CD14-positive monocyte (primary cell): ENCODE data around the gene ZNF91. TPM values are rescaled to one million over a fixed set of nuclear protein-coding genes. Genes with fewer than 3 reads are reported as not detected.

ENCODE experiments used
- DNase-seq, 3 donors: peaks; one replicate each; pipeline ENCODE4 v3.0.0-alpha.2; 2011 to 2022
- H2AFZ ChIP-seq: 2 replicates; pipeline ENCODE4 v1.6.0; 2012; ENCODE audit warnings: mild to moderate bottlenecking, low read depth, low read length, inconsistent platforms; ENCODE audit not compliant: insufficient read depth, poor library complexity, severe bottlenecking
- H3K27ac ChIP-seq, 2 donors: 1 replicate in 1 of 2; 2 replicates in 1 of 2; pipeline ENCODE4 v1.5.1; 2012 to 2013; ENCODE audit warnings: low read length in 2 of 2, control low read depth in 1 of 2, inconsistent platforms in 1 of 2, low read depth in 1 of 2, mild to moderate bottlenecking in 1 of 2
- H3K27me3 ChIP-seq, 2 donors: one replicate each; pipeline versions ENCODE4 v1.6.0 to v1.6.1; 2011 to 2013; ENCODE audit warnings: low read length in 2 of 2; ENCODE audit not compliant: control insufficient read depth in 2 of 2, insufficient read depth in 2 of 2
- H3K36me3 ChIP-seq, 2 donors: replicated peaks in 1 of 2; 1 replicate in 1 of 2; 2 replicates in 1 of 2; pipeline versions ENCODE4 v1.5.1 to v1.6.1; 2012 to 2013; ENCODE audit warnings: low read length in 2 of 2, control low read depth in 1 of 2, inconsistent platforms in 1 of 2, mild to moderate bottlenecking in 1 of 2; ENCODE audit not compliant: insufficient read depth in 2 of 2, control insufficient read depth in 1 of 2
- H3K4me1 ChIP-seq, 2 donors: 1 replicate in 1 of 2; 2 replicates in 1 of 2; pipeline versions ENCODE4 v1.5.1 to v1.6.1; 2012 to 2013; ENCODE audit warnings: low read length in 2 of 2, control low read depth in 1 of 2, inconsistent platforms in 1 of 2, mild to moderate bottlenecking in 1 of 2, moderate library complexity in 1 of 2; ENCODE audit not compliant: insufficient read depth in 2 of 2, control insufficient read depth in 1 of 2
- H3K4me2 ChIP-seq: replicated peaks from 2 replicates; pipeline ENCODE3; 2012; ENCODE audit warnings: low read length, moderate library complexity, mild to moderate bottlenecking; ENCODE audit not compliant: poor library complexity, severe bottlenecking; ENCODE audit errors: extremely low read depth
- H3K4me3 ChIP-seq, 3 experiments: fragments of 200-600 bp in 1 of 3; sonication (generic) in 1 of 3; replicated peaks in 1 of 3; 1 replicate in 2 of 3; 2 replicates in 1 of 3; pipeline ENCODE4 v1.5.1; 2011 to 2013; ENCODE audit warnings: low read length in 3 of 3, mild to moderate bottlenecking in 3 of 3, control low read depth in 2 of 3, low read depth in 2 of 3, inconsistent platforms in 1 of 3, moderate library complexity in 1 of 3
- H3K79me2 ChIP-seq: 2 replicates; pipeline ENCODE4 v1.6.0; 2012; ENCODE audit warnings: mild to moderate bottlenecking, control low read depth, inconsistent platforms, low read length, moderate library complexity; ENCODE audit not compliant: insufficient read depth
- H3K9ac ChIP-seq: 2 replicates; pipeline ENCODE4 v1.6.0; 2017; ENCODE audit warnings: low read length, mild to moderate bottlenecking; ENCODE audit not compliant: insufficient read depth, poor library complexity, severe bottlenecking
- H3K9me3 ChIP-seq, 2 donors: replicated peaks in 1 of 2; 1 replicate in 1 of 2; 2 replicates in 1 of 2; pipeline versions ENCODE4 v1.5.1 to v1.6.1; 2012 to 2013; ENCODE audit warnings: low read length in 2 of 2, control low read depth in 1 of 2; ENCODE audit not compliant: control insufficient read depth in 1 of 2, insufficient read depth in 1 of 2
- H4K20me1 ChIP-seq: 2 replicates; pipeline ENCODE4 v1.6.0; 2012; ENCODE audit warnings: mild to moderate bottlenecking, low read length, control low read depth, moderate library complexity; ENCODE audit not compliant: insufficient read depth
- H3K27ac Mint-ChIP-seq, 7 donors: one replicate each; pipeline ENCODE4 v1.8.0; 2020; ENCODE audit warnings: mild to moderate bottlenecking in 7 of 7, mixed read lengths in 7 of 7, moderate library complexity in 6 of 7, inconsistent platforms in 2 of 7
- H3K27me3 Mint-ChIP-seq, 3 donors: one replicate each; pipeline ENCODE4 v1.8.0; 2021 to 2022; ENCODE audit warnings: low read depth in 3 of 3, mild to moderate bottlenecking in 3 of 3, mixed read lengths in 3 of 3, moderate library complexity in 3 of 3, inconsistent platforms in 1 of 3
- H3K36me3 Mint-ChIP-seq, 2 donors: one replicate each; pipeline ENCODE4 v1.8.0; 2020; ENCODE audit warnings: mixed read lengths in 2 of 2, inconsistent platforms in 1 of 2, mild to moderate bottlenecking in 1 of 2
- H3K4me1 Mint-ChIP-seq: one replicate; pipeline ENCODE4 v1.8.0; 2020; ENCODE audit warnings: mild to moderate bottlenecking, mixed read lengths
- H3K4me3 Mint-ChIP-seq, 2 donors: one replicate each; pipeline ENCODE4 v1.8.0; 2020; ENCODE audit warnings: mild to moderate bottlenecking in 2 of 2, mixed read lengths in 2 of 2, moderate library complexity in 1 of 2
- H3K9me3 Mint-ChIP-seq, 7 donors: one replicate each; pipeline ENCODE4 v1.8.0; 2020 to 2022; ENCODE audit warnings: mixed read lengths in 7 of 7, mild to moderate bottlenecking in 6 of 7, moderate library complexity in 6 of 7, inconsistent platforms in 2 of 7
- WGBS: methylation state at CpG from one replicate; pipeline ENCODE4 v1.1.5; 2013; ENCODE audit warnings: missing lambda C conversion rate; ENCODE audit not compliant: insufficient coverage; 5-methylcytosine and 5-hydroxymethylcytosine counted together
- intact Hi-C, 2 donors: fragments of 100-400 bp; cut with micrococcal nuclease; formaldehyde crosslinking; loops; one replicate each; pipeline versions ENCODE4 v1.15.0 to v1.15.1; 2023
- polyA plus RNA-seq, 3 donors: library from polyadenylated mRNA; depleted of rRNA in 1 of 3; unstranded in 2 of 3; stranded (reverse) in 1 of 3; fragments of 300-500 nt in 2 of 3; fragments of >200 nt in 1 of 3; fragmentation: Illumina TruSeq in 2 of 3; gene quantifications; 1 replicate in 2 of 3; 2 replicates in 1 of 3; pipeline ENCODE4 v1.2.3, GENCODE V29; 2012 to 2021
- TF ChIP-seq, protein P1 (sequence below): fragments of 200-600 bp; IDR thresholded peaks from one replicate; pipeline ENCODE4 v1.8.0; 2022; ENCODE audit warnings: antibody characterized with exemption, mild to moderate bottlenecking

The ZNF91 gene
- polyA plus RNA-seq, 3 donors = 3.5 to 5.5 (median 4.9) TPM

DNA sequence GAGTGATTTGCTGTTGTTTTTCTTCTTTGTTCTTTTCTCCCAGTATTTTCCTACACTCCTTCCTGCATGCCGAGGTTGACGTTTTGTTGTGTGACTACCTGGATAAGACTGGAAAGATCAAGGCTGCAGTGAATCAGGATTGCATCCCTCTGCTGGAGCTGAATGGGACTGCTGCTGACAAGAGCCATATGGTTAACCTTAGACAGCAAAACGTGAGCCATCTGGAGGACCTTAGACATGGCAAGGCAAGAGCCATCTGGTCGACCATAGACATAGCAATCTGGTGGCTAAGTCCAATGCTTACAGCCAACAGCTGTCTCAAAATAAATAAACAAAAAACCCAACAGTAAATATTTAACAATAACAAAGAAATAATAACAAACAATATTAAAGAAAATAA lies 42.6 kb upstream of the ZNF91 start:
- H3K79me2 ChIP-seq = no peaks in the 10 kb centered on the region
- H3K36me3 ChIP-seq = no peaks in the 10 kb centered on the region
- WGBS = 67% methylated on average over 1 of the region's 4 CpGs
- H3K9ac ChIP-seq = no peak overlapping the region
- H3K27me3 Mint-ChIP-seq = no peaks in the 10 kb centered on the region
- no peak overlapping the region for H3K27ac Mint-ChIP-seq
- peaks cover 46 to 52% of the 10 kb centered on the region in 2 donors for H3K9me3 ChIP-seq
- H2AFZ ChIP-seq = no peak overlapping the region
- H3K4me1 ChIP-seq = no peaks in the 10 kb centered on the region
- no peaks in the 10 kb centered on the region for H3K36me3 Mint-ChIP-seq
- H3K4me2 ChIP-seq = no peak overlapping the region
- no peaks in the 10 kb centered on the region for H4K20me1 ChIP-seq
- no peak overlapping the region for H3K4me3 Mint-ChIP-seq
- TF ChIP-seq, protein P1, sequence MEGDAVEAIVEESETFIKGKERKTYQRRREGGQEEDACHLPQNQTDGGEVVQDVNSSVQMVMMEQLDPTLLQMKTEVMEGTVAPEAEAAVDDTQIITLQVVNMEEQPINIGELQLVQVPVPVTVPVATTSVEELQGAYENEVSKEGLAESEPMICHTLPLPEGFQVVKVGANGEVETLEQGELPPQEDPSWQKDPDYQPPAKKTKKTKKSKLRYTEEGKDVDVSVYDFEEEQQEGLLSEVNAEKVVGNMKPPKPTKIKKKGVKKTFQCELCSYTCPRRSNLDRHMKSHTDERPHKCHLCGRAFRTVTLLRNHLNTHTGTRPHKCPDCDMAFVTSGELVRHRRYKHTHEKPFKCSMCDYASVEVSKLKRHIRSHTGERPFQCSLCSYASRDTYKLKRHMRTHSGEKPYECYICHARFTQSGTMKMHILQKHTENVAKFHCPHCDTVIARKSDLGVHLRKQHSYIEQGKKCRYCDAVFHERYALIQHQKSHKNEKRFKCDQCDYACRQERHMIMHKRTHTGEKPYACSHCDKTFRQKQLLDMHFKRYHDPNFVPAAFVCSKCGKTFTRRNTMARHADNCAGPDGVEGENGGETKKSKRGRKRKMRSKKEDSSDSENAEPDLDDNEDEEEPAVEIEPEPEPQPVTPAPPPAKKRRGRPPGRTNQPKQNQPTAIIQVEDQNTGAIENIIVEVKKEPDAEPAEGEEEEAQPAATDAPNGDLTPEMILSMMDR = no peak
- peaks cover 42 to 67% (median 62%) of the 10 kb centered on the region in 7 donors for H3K9me3 Mint-ChIP-seq
- no peaks in the 10 kb centered on the region for H3K27me3 ChIP-seq
- H3K4me3 ChIP-seq = no peak overlapping the region
- DNase-seq = no peak
- no peak overlapping the region for H3K27ac ChIP-seq
- intact Hi-C loops = no loop called here
- no peaks in the 10 kb centered on the region for H3K4me1 Mint-ChIP-seq

DNA sequence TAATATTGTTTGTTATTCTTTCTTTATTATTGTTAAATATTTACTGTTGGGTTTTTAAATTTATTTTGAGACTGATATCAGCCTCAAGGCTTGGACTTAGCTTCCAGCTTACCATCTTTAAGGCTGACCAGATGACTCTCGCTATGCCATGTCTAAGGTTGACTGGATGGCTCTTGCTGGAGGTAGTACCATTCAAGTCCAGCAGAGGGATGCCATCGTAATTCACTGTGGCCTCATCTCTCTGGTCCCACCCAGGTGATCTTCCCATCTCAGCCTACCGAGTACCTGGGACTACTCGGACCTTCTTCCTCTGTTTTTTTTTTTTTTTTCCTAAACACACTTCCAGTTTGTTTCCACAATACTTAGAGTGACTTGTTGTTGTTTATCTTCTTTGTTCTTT lies 41.7 kb upstream of the ZNF91 start:
- DNase-seq = no peak
- Mint-ChIP-seq H3K27me3 (no peaks in the 10 kb centered on the region), H3K4me3 (no peak overlapping the region), H3K36me3 (no peaks in the 10 kb centered on the region), H3K4me1 (no peaks in the 10 kb centered on the region), H3K27ac (no peak overlapping the region), H3K9me3 (peaks cover 42 to 69% (median 57%) of the 10 kb centered on the region in 7 donors)
- Histone ChIP-seq H4K20me1 (no peaks in the 10 kb centered on the region), H3K79me2 (no peaks in the 10 kb centered on the region), H3K27me3 (no peaks in the 10 kb centered on the region), H3K4me2 (no peak overlapping the region), H3K9ac (no peak overlapping the region), H3K27ac (no peak overlapping the region), H3K4me1 (no peaks in the 10 kb centered on the region), H3K9me3 (peaks cover 42 to 50% of the 10 kb centered on the region in 2 donors), H3K36me3 (no peaks in the 10 kb centered on the region), H2AFZ (no peak overlapping the region), H3K4me3 (no peak overlapping the region)
- WGBS = 76% methylated on average over 2 of the region's 4 CpGs
- intact Hi-C loops = no loop called here
- TF ChIP-seq, protein P1 = no peak
